Activated CD4-positive, CD25-positive, alpha-beta regulatory T cell treated with anti-CD3 and anti-CD28 coated beads, Interleukin-2, amount 50 U/mL, for 24 hours (primary cell): Measurements from ENCODE around the gene TMEM80.
A peak's percentile ranks its signal among the peaks of the same experiment; 100 is the strongest.
"Not testable (repeated sequence)": the region's sequence is repeated elsewhere in the genome, so short reads cannot be mapped to it uniquely, and the experiment has no call there.

Experiments used
- ATAC-seq, 2 donors: fragments of 150-1000 bp; cut with Tn5 transposase; one replicate each; pipeline ENCODE4 v1.10.0; 2021; ENCODE audit warnings: mild to moderate bottlenecking in 1 of 2, moderate library complexity in 1 of 2

TMEM80 gene

GRCh38 chr11:721741-722345 is 26.2 kb downstream of the TMEM80 start:
- ATAC-seq, result peak; percentile 28 to 54

GRCh38 chr11:722346-722811 is 26.8 kb downstream of the TMEM80 start:
- no peak for ATAC-seq

- ATAC-seq, result peak; percentile 31 to 36
Observed at GRCh38 chr11:723120-723883, 27.7 kb downstream of the TMEM80 start.

GRCh38 chr11:724049-724777 is 28.6 kb downstream of the TMEM80 start:
- ATAC-seq, result no peak

GRCh38 chr11:724778-725386 is 29.3 kb downstream of the TMEM80 start:
- no peak for ATAC-seq

GRCh38 chr11:725624-726202 is 30.1 kb downstream of the TMEM80 start:
- ATAC-seq, result no peak

- ATAC-seq, result peak; percentile 36 to 37
Observed at GRCh38 chr11:726278-727220, 30.9 kb downstream of the TMEM80 start.

- no peak for ATAC-seq
Observed at GRCh38 chr11:727281-727701, 31.7 kb downstream of the TMEM80 start.

- peak; percentile 80 to 81 for ATAC-seq
Observed at GRCh38 chr11:727859-728748, 32.5 kb downstream of the TMEM80 start.

GRCh38 chr11:728901-729491 is 33.4 kb downstream of the TMEM80 start:
- no peak for ATAC-seq

GRCh38 chr11:729492-730074 is 34.0 kb downstream of the TMEM80 start:
- no peak for ATAC-seq

GRCh38 chr11:733072-733471 is 37.5 kb downstream of the TMEM80 start:
- no peak for ATAC-seq

GRCh38 chr11:734541-734940 is 38.9 kb downstream of the TMEM80 start:
- ATAC-seq, result not testable (repeated sequence)

GRCh38 chr11:737366-737765 is 41.8 kb downstream of the TMEM80 start:
- ATAC-seq, result peak in 1 of 2 donors; percentile 36

- ATAC-seq, result peak in 1 of 2 donors; percentile 20
Observed at GRCh38 chr11:737899-738298, 42.3 kb downstream of the TMEM80 start.

GRCh38 chr11:742156-742546 is 46.5 kb downstream of the TMEM80 start:
- ATAC-seq, result no peak

- ATAC-seq, result no peak
Observed at GRCh38 chr11:742571-743201, 47.1 kb downstream of the TMEM80 start.

GRCh38 chr11:745428-745827 is 49.8 kb downstream of the TMEM80 start:
- no peak for ATAC-seq
